Activated B cell treated with CpG ODN at 0.5 μM for 24 hours (primary cell): ENCODE data around the gene SMURF1. TPM values are rescaled to one million over a fixed set of nuclear protein-coding genes. Genes with fewer than 3 reads are reported as not detected.

Experiments used
- ATAC-seq: fragments of 200-7000 bp; cut with Tn5 transposase; one replicate; pipeline ENCODE4 v1.10.0; 2021; ENCODE audit warnings: low read depth, mild to moderate bottlenecking, moderate library complexity
- CTCF ChIA-PET: fragments of 350-600 bp; sonication (Branson Sonifier 250); formaldehyde crosslinking; loops from one replicate; lab custom pipeline; 2021; ENCODE audit warnings: antibody characterized with exemption; lab: Charles Lee
- POLR2A ChIA-PET: fragments of 350-600 bp; sonication (Branson Sonifier 250); formaldehyde crosslinking; loops from one replicate; lab custom pipeline; 2021; ENCODE audit warnings: antibody characterized with exemption; lab: Charles Lee
- DNase-seq: peaks from one replicate; pipeline ENCODE4 v3.0.0; 2022
- H3K27ac Mint-ChIP-seq: one replicate; pipeline ENCODE4 v1.8.0; 2020; ENCODE audit warnings: mixed read lengths
- H3K27me3 Mint-ChIP-seq: one replicate; pipeline ENCODE4 v1.8.0; 2021; ENCODE audit warnings: mixed read lengths
- H3K36me3 Mint-ChIP-seq: one replicate; pipeline ENCODE4 v1.8.0; 2021; ENCODE audit warnings: low read depth, mixed read lengths
- H3K4me1 Mint-ChIP-seq: one replicate; pipeline ENCODE4 v1.8.0; 2021; ENCODE audit warnings: mixed read lengths
- H3K4me3 Mint-ChIP-seq: one replicate; pipeline ENCODE4 v1.8.0; 2020; ENCODE audit warnings: mild to moderate bottlenecking, mixed read lengths
- H3K9me3 Mint-ChIP-seq: one replicate; pipeline ENCODE4 v1.8.0; 2020; ENCODE audit warnings: mixed read lengths
- intact Hi-C: fragments of 100-400 bp; cut with micrococcal nuclease; formaldehyde crosslinking; loops from one replicate; pipeline ENCODE4 v1.15.1; 2024
- total RNA-seq: library from RNA; stranded (reverse); gene quantifications from 2 replicates; pipeline ENCODE4 v1.2.3, GENCODE V29; 2022
- TF ChIP-seq, protein P1 (sequence below): fragments of 200-600 bp; IDR thresholded peaks from one replicate; pipeline ENCODE4 v1.8.0; 2022; ENCODE audit warnings: antibody characterized with exemption, mild to moderate bottlenecking

SMURF1 gene
- total RNA-seq, 1 donor from 2014 or later, result 23.1 TPM

DNA sequence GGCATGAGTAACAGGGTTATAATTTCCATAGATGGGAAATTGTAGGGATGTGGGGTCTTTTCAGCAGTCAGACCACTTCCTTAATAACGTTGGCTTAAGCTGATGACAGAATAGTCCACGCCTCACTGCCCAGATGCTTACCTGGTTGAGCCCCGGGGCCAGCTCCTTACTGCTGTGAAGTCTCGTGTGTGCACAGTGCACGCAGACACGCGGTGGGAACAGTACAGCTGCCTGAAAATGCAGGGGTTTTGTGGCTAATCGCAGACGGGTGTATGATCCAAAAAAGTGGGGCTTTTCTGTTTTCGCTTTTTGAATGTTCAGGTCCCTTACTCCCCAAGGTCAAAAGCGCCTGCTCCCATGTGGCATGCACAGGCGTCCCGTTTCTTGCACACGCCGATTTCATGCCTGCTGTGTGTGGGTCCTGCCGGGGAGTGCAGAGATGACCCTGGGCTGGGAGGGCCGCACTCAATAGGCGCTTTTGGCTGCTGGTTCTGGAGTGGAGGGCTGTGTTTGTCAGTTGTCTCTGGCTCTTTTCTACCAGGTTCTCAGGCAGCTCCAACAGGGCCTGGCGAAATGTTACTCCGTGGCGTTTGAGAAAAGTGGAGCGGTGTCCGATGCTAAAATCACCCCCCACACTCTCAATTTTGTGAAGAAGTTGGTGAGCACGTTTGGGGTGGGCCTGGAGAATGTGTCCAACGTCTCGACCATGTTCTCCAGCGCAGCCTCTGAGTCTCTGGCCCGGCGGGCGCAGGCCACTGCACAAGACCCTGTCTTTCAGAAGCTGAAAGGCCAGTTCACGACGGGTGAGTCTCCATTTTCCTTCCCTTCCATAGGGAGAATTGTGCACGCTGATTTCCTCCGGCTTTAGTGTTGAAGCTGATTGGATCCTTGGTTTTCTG is 149.6 kb downstream of the SMURF1 start:
- ChIA-PET CTCF (no interaction called here), POLR2A (no interaction called here)
- DNase-seq (no peak), ATAC-seq (no peak)
- Mint-ChIP-seq H3K4me1 (peaks cover 5% of the 10 kb centered on the region), H3K27me3 (no peaks in the 10 kb centered on the region), H3K4me3 (no peak overlapping the region), H3K36me3 (peaks cover 81% of the 10 kb centered on the region), H3K9me3 (no peaks in the 10 kb centered on the region), H3K27ac (peak overlapping the region; percentile 24)
- intact Hi-C loops, result no loop called here
- TF ChIP-seq, protein P1, sequence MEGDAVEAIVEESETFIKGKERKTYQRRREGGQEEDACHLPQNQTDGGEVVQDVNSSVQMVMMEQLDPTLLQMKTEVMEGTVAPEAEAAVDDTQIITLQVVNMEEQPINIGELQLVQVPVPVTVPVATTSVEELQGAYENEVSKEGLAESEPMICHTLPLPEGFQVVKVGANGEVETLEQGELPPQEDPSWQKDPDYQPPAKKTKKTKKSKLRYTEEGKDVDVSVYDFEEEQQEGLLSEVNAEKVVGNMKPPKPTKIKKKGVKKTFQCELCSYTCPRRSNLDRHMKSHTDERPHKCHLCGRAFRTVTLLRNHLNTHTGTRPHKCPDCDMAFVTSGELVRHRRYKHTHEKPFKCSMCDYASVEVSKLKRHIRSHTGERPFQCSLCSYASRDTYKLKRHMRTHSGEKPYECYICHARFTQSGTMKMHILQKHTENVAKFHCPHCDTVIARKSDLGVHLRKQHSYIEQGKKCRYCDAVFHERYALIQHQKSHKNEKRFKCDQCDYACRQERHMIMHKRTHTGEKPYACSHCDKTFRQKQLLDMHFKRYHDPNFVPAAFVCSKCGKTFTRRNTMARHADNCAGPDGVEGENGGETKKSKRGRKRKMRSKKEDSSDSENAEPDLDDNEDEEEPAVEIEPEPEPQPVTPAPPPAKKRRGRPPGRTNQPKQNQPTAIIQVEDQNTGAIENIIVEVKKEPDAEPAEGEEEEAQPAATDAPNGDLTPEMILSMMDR, result no peak

DNA sequence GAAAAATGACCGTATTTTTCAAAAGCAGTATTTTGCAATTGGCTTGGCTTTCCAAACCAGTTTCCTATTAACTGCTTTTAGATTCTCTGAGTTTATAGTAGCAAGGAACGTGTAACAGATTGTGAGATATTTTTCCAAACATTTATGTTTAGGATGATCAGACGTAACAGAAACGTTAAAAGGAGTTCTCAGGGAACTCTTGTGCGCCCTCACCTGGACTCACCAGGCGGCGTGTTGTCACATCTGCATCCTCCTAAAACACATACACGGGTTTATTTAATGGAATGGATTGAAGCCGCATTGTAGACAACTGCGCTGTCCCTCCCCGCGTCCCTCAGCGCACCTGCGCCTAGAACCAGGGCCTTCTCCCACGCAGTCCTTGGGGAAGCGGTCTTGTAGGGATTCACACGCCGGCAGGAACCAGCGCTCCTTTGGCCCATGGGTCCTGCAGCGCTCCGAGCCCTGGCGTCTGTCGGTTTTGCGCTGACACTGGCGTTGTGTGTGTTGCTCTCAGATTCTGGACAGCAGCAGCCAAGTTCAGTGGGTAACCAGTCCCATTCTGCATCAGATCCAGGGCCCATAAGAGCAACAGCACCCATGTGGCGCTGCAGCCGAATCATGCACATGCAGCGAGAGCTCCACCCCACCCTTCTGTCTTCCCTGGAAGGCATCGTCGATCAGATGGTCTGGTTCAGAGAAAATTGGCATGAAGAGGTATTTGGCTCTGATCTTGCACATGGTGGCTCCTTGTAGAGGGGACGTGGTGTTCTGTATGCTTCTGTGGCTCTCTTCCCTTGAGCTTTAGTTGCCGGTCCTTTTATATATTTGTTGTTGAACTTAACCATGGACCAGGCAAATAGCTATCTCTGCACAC is 150.6 kb downstream of the SMURF1 start:
- H3K4me1 Mint-ChIP-seq, result peaks cover 5% of the 10 kb centered on the region
- H3K27me3 Mint-ChIP-seq, result no peaks in the 10 kb centered on the region
- H3K4me3 Mint-ChIP-seq, result no peak overlapping the region
- no peak for ATAC-seq
- H3K27ac Mint-ChIP-seq, result no peak overlapping the region
- intact Hi-C loops, result no loop called here
- H3K9me3 Mint-ChIP-seq, result no peaks in the 10 kb centered on the region
- no peak for DNase-seq
- TF ChIP-seq, protein P1, result no peak
- peaks cover 81% of the 10 kb centered on the region for H3K36me3 Mint-ChIP-seq
- ChIA-PET CTCF (no interaction called here), POLR2A (no interaction called here)

DNA sequence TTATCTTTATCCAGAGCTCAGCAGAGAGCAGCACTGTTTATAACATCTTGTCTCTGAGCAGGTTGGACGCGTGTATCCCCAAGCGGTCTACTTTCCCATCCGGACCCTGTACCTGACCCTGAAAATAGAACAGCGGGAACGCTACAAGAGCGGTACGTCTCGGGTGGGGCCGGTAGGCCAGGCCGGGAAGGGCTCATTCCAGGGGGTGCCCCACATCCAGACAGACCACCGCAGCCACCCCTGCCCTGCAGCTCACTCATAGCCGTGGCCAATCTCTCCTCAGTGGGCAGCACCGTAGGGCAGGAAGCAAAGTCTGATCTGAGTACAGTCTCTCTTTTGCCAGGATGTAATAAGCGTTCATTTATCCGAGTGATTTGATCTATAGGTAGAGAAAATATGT is 151.8 kb downstream of the SMURF1 start:
- H3K36me3 Mint-ChIP-seq, result peaks cover 89% of the 10 kb centered on the region

DNA sequence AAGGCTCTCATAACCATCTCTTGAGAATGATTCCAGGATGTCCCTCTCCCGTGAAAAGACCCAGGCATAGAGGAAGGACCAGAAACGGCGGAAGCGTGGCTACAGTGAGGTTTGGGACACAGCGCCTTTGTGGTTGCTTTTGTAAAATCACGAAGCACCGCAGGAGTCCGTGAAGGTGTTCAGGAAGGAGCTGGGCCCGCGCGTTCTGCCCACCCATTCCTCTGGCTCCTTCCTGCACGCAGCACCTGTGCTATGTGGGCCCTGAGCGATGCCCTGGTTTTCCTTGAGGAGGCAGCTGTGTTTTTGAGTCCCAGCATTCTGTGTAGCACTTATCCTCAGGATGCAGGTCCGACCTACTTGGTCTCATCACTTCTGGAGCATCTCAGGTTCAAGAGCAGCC is 152.8 kb downstream of the SMURF1 start:
- Mint-ChIP-seq H3K9me3 (peaks cover 4% of the 10 kb centered on the region), H3K27ac (no peak overlapping the region), H3K4me1 (peaks cover 3% of the 10 kb centered on the region), H3K4me3 (no peak overlapping the region), H3K36me3 (peaks cover 95% of the 10 kb centered on the region), H3K27me3 (no peaks in the 10 kb centered on the region)
- POLR2A ChIA-PET, result no interaction called here
- intact Hi-C loops, result no loop called here
- no peak for ATAC-seq
- TF ChIP-seq, protein P1, result no peak
- DNase-seq, result no peak
- CTCF ChIA-PET, result no interaction called here

More for the DNA sequence above, 151.8 kb downstream of the SMURF1 start:
- peaks cover 5% of the 10 kb centered on the region for H3K4me1 Mint-ChIP-seq
- DNase-seq (no peak), ATAC-seq (no peak)
- TF ChIP-seq, protein P1, result no peak
- CTCF ChIA-PET, result no interaction called here
- no peaks in the 10 kb centered on the region for H3K27me3 Mint-ChIP-seq
- no peak overlapping the region for H3K4me3 Mint-ChIP-seq
- POLR2A ChIA-PET, result no interaction called here
- H3K9me3 Mint-ChIP-seq, result no peaks in the 10 kb centered on the region
- intact Hi-C loops, result no loop called here
- no peak overlapping the region for H3K27ac Mint-ChIP-seq

- H3K4me3 Mint-ChIP-seq, result no peak overlapping the region
- H3K9me3 Mint-ChIP-seq, result peaks cover 9% of the 10 kb centered on the region
- no peaks in the 10 kb centered on the region for H3K4me1 Mint-ChIP-seq
- DNase-seq (no peak), ATAC-seq (no peak)
- TF ChIP-seq, protein P1, result no peak
- H3K27ac Mint-ChIP-seq, result no peak overlapping the region
- intact Hi-C loops, result no loop called here
- no peaks in the 10 kb centered on the region for H3K27me3 Mint-ChIP-seq
- ChIA-PET CTCF (no interaction called here), POLR2A (no interaction called here)
- peaks cover 95% of the 10 kb centered on the region for H3K36me3 Mint-ChIP-seq
Observed at GRCh38 chr7:98990356-98990755, 153.6 kb downstream of the SMURF1 start.
